IPS DF 19.7 (cell line): ENCODE results near the gene TEX261.

Experiments
- DNase-seq: peaks from one replicate; pipeline ENCODE4 v3.0.0-alpha.2; 2013; ENCODE audit warnings: low read depth, low spot score

Gene TEX261

GRCh38 chr2:70937866-70938585 is 56.6 kb downstream of the TEX261 start:
- no peak for DNase-seq

GRCh38 chr2:70936979-70937811 is 57.5 kb downstream of the TEX261 start:
- DNase-seq = no peak

- no peak for DNase-seq
These were observed 58.3 kb downstream of the TEX261 start for GRCh38 chr2:70936165-70936978.
